Stimulated activated CD8-positive, alpha-beta memory T cell treated with anti-CD3 and anti-CD28 coated beads, Interleukin-12 subunit alpha, Interleukin-12 subunit beta, amount 100 ng/mL, for 4 hours (primary cell): ENCODE results near the gene ZBTB33.
A peak's percentile ranks its signal among the peaks of the same experiment; 100 is the strongest.

Source experiments
- DNase-seq: peaks from one replicate; pipeline ENCODE4 v3.0.0-alpha.2; 2020; ENCODE audit warnings: low read depth

The ZBTB33 gene

GRCh38 chrX:120264341-120264740 is 13.7 kb downstream of the ZBTB33 start:
- no peak for DNase-seq

- DNase-seq = no peak
Observed at GRCh38 chrX:120269373-120270035, 18.9 kb downstream of the ZBTB33 start.

GRCh38 chrX:120270567-120270966 is 20.0 kb downstream of the ZBTB33 start:
- DNase-seq = no peak

- no peak for DNase-seq
Observed at GRCh38 chrX:120271218-120271617, 20.6 kb downstream of the ZBTB33 start.

GRCh38 chrX:120274145-120274544 is 23.5 kb downstream of the ZBTB33 start:
- no peak for DNase-seq

GRCh38 chrX:120274958-120275357 is 24.3 kb downstream of the ZBTB33 start:
- DNase-seq = no peak

GRCh38 chrX:120281021-120281624 is 30.5 kb downstream of the ZBTB33 start:
- no peak for DNase-seq

GRCh38 chrX:120281761-120282160 is 31.1 kb downstream of the ZBTB33 start:
- no peak for DNase-seq

GRCh38 chrX:120282697-120283096 is 32.1 kb downstream of the ZBTB33 start:
- no peak for DNase-seq

- DNase-seq = no peak
Observed at GRCh38 chrX:120286733-120287512, 36.3 kb downstream of the ZBTB33 start.

GRCh38 chrX:120287513-120288112 is 37.0 kb downstream of the ZBTB33 start:
- no peak for DNase-seq

GRCh38 chrX:120290107-120290506 is 39.5 kb downstream of the ZBTB33 start:
- no peak for DNase-seq

- no peak for DNase-seq
Observed at GRCh38 chrX:120291211-120291610, 40.6 kb downstream of the ZBTB33 start.

- DNase-seq = no peak
Observed at GRCh38 chrX:120293015-120293414, 42.4 kb downstream of the ZBTB33 start.

GRCh38 chrX:120294651-120295050 is 44.0 kb downstream of the ZBTB33 start:
- no peak for DNase-seq

- DNase-seq = no peak
Observed at GRCh38 chrX:120297923-120298322, 47.3 kb downstream of the ZBTB33 start.

GRCh38 chrX:120299928-120300327 is 49.3 kb downstream of the ZBTB33 start:
- DNase-seq = no peak

GRCh38 chrX:120301497-120301896 is 50.9 kb downstream of the ZBTB33 start:
- no peak for DNase-seq

GRCh38 chrX:120301960-120302359 is 51.3 kb downstream of the ZBTB33 start:
- no peak for DNase-seq

GRCh38 chrX:120302434-120302833 is 51.8 kb downstream of the ZBTB33 start:
- DNase-seq = peak; percentile 17

- no peak for DNase-seq
Observed at GRCh38 chrX:120304256-120304655, 53.6 kb downstream of the ZBTB33 start.

GRCh38 chrX:120305531-120306141 is 55.0 kb downstream of the ZBTB33 start:
- no peak for DNase-seq
